Erythroblast (primary cell): ENCODE results near the gene L1CAM.

Experiments used
- GATA1 ChIP-seq: IDR thresholded peaks from 2 replicates; pipeline ENCODE4 v1.6.1; 2011; ENCODE audit warnings: low read depth, mild to moderate bottlenecking, control low read depth, low read length, moderate library complexity
- POLR2A ChIP-seq: IDR thresholded peaks from 2 replicates; pipeline ENCODE4 v1.6.1; 2011; ENCODE audit warnings: mild to moderate bottlenecking, low read length

- TF ChIP-seq POLR2A (no peak), GATA1 (no peak)
Measured at GRCh38 chrX:153814591-153815315, 71.2 kb downstream of the L1CAM start.
